AG04450 (cell line): ENCODE measurements around the gene RPL13A. TPM values are rescaled to one million over a fixed set of nuclear protein-coding genes. Genes with fewer than 3 reads are reported as not detected.
A peak's percentile ranks its signal among the peaks of the same experiment; 100 is the strongest.

Experiments
- CTCF ChIA-PET: fragments of 300-600, 350-600 bp; formaldehyde crosslinking; extraction: SDS; loops from one replicate; lab custom pipeline; 2022; ENCODE audit warnings: antibody characterized with exemption, inconsistent platforms; lab: Charles Lee
- POLR2A ChIA-PET: fragments of 350-600 bp; formaldehyde crosslinking; extraction: SDS; loops from one replicate; lab custom pipeline; 2021; ENCODE audit warnings: antibody characterized with exemption, inconsistent platforms; lab: Yijun Ruan, JAX
- DNase-seq: peaks from one replicate; pipeline ENCODE4 v3.0.0-alpha.2; 2011; ENCODE audit warnings: low read depth, low spot score
- H3K27ac ChIP-seq: one replicate; pipeline ENCODE4 v1.5.1; 2012; ENCODE audit warnings: low read depth, low read length, control low read depth
- H3K27me3 ChIP-seq: one replicate; pipeline ENCODE4 v1.6.0; 2012; ENCODE audit warnings: low read length; ENCODE audit not compliant: control insufficient read depth, insufficient read depth
- H3K4me3 ChIP-seq: 2 replicates; pipeline ENCODE4 v1.5.1; 2011; ENCODE audit warnings: mild to moderate bottlenecking, low read depth, low read length, control low read depth
- H3K9me3 ChIP-seq: 2 replicates; pipeline ENCODE4 v1.5.1; 2012; ENCODE audit warnings: low read length; ENCODE audit not compliant: control insufficient read depth, insufficient read depth
- polyA plus RNA-seq: library from polyadenylated mRNA; depleted of rRNA; stranded (reverse); fragments of >200 nt; gene quantifications from 2 replicates; pipeline ENCODE4 v1.2.3, GENCODE V29; 2011
- TF ChIP-seq, protein P1 (sequence below): IDR thresholded peaks from 2 replicates; pipeline ENCODE4 v1.5.1; 2011; ENCODE audit warnings: low read depth, low read length, control low read depth, inconsistent platforms

Gene RPL13A
- polyA plus RNA-seq, 1 experiment: 3,816 TPM

DNA sequence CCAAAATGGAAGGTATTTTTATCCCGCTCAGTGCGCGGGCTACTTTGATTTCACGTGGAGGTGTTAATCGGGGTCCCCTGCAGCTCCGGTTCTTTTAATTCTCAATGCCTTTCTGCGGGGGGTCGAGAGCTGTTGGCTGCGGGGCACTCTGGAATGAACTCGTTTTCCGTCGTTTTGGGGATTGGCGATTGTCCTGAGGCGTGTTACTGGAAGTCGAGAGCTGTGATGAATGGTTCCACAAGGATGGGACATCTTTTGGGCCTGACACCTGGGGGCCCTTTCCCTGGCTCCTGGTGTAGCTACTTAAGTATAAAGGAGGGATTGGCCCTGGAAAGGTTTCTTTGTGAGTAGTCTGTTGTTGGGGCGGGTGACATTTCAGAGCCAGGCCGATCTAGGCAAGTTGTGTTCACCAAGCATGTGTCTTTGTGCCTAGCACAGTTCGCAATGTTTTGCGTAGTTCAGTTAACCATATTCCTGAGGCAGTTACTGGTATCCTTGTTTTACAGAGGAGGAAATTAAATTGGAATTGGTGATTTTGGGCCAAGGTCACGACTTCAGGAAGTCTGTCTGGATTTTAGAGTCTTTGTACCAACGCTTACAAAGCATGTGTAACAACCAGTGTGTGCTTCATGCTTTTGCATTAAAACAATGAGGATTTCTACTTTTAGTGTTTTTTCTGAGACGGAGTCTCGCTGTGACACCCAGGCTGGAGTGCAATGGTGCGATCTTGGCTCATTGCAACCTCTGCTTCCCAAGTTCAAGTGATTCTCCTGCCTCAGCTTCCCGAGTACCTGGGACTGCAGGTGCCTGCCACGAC lies 846 bp downstream of the RPL13A start:
- CTCF ChIA-PET: no interaction called here
- Histone ChIP-seq H3K27me3 (no peaks in the 10 kb centered on the region), H3K27ac (peak overlapping the region; percentile 82), H3K9me3 (no peaks in the 10 kb centered on the region), H3K4me3 (peak overlapping the region; percentile 96)
- TF ChIP-seq, protein P1, sequence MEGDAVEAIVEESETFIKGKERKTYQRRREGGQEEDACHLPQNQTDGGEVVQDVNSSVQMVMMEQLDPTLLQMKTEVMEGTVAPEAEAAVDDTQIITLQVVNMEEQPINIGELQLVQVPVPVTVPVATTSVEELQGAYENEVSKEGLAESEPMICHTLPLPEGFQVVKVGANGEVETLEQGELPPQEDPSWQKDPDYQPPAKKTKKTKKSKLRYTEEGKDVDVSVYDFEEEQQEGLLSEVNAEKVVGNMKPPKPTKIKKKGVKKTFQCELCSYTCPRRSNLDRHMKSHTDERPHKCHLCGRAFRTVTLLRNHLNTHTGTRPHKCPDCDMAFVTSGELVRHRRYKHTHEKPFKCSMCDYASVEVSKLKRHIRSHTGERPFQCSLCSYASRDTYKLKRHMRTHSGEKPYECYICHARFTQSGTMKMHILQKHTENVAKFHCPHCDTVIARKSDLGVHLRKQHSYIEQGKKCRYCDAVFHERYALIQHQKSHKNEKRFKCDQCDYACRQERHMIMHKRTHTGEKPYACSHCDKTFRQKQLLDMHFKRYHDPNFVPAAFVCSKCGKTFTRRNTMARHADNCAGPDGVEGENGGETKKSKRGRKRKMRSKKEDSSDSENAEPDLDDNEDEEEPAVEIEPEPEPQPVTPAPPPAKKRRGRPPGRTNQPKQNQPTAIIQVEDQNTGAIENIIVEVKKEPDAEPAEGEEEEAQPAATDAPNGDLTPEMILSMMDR: no peak
- POLR2A ChIA-PET: interaction anchor here (0.7 to 2.5 kb wide), 7 partner anchors 8 to 153 kb away, joined by 3 to 17 read pairs (median 5); partner anchors contain the start of genes ALDH16A1, RCN3 and RPS11
- no peak for DNase-seq

DNA sequence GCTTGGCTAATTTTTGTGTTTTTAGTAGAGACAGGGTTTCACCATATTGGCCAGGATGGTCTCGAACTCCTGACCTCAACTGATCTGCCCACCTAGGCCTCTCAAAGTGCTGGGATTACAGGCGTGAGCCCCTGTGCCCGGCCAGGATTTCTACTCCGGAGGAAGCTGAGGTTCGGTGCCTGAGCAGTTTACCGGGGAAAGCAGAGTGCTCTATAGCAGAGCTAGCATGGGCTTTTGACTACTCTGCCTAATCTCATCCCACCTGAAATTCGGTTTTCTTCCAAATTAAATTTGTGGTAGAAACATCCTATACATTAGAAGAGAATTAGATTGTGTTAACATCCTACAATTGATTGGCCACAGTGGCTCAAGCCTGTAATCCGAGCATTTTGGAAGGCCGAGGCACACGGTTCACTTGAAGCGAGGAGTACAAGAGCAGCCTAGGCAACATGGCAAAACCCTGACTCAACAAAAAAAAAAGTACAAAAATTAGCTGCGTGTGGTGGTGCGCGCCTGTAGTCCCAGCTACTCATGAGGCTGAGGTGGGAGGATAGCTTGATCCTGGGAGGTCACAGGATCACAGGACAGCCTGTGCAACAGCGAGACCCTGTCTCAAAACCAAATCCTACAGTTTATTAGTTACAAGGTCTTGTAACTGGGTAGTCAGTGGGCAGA lies 1.6 kb downstream of the RPL13A start:
- CTCF ChIA-PET: no interaction called here
- no peaks in the 10 kb centered on the region for H3K9me3 ChIP-seq
- TF ChIP-seq, protein P1: no peak
- peak overlapping the region; percentile 96 for H3K4me3 ChIP-seq
- H3K27ac ChIP-seq: peak overlapping the region; percentile 58
- DNase-seq: no peak
- POLR2A ChIA-PET: interaction anchor here (0.7 to 2.5 kb wide), 5 partner anchors 10 to 152 kb away, joined by 3 to 17 read pairs (median 5); partner anchors contain the start of genes ALDH16A1 and RCN3
- no peaks in the 10 kb centered on the region for H3K27me3 ChIP-seq

DNA sequence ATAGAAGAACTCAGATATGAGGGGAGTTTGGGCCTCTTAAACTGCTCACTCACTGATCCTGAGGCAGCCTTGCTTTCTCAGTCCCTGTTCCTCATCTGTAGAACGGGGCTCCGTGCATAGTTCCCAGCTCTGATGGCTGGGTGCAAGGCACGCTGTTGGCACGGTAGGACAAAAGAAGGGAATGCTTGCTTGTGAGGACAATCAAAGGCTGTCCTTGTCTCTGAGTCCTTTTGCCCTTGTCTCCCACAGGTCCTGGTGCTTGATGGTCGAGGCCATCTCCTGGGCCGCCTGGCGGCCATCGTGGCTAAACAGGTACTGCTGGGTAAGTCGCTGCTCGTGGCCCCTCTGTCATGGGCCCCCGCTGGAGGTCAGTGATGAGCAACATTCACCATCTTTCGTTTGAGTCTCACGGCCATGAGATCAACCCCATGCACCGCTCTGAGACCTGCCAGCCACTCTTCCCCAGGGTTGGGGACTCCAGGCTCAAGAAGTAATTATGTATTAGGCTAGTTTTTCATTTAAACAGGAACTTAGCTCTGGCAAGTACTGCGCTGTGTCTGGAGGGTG lies 2.3 kb downstream of the RPL13A start:
- Histone ChIP-seq H3K27ac (peak overlapping the region; percentile 58), H3K9me3 (no peaks in the 10 kb centered on the region; the same call in 1 of the 2 replicates), H3K4me3 (peak overlapping the region; percentile 96), H3K27me3 (no peaks in the 10 kb centered on the region)
- POLR2A ChIA-PET: interaction anchor here (1.4 to 2.5 kb wide), 4 partner anchors 9 to 151 kb away, joined by 4 to 17 read pairs (median 8); partner anchors contain the start of gene ALDH16A1
- TF ChIP-seq, protein P1: no peak
- CTCF ChIA-PET: no interaction called here
- DNase-seq: no peak

DNA sequence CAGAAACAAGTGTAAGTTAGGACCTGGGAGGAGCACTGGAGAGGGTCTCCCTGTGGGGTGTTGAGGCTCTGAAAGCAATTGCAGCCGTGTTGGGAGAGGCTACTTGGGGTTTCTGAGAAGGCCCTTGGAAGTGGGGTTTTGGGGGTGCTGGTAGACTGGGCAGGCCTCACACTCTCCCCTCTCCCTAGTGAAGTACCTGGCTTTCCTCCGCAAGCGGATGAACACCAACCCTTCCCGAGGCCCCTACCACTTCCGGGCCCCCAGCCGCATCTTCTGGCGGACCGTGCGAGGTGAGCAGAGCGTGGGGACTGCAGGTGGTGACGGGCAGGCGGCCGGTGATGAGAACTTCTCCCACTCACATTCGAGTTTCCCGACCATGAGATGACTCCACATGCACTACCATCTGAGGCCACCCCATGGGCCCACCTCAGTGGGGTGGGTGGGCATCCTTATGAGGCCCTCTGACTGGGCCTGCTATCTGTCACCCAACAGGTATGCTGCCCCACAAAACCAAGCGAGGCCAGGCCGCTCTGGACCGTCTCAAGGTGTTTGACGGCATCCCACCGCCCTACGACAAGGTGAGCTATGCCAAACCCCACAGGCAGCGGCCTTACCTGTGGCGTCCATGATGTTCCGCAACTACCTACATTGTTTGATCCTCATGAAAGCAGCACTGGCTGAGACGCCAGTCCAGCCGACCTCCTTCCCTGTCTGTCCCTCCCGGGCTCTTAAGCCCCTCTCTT lies 3.0 kb downstream of the RPL13A start:
- TF ChIP-seq, protein P1: no peak
- CTCF ChIA-PET: no interaction called here
- POLR2A ChIA-PET: interaction anchor here (0.6 kb wide), 1 partner anchor 174 kb away, joined by 4 read pairs; no protein-coding TSS in a partner anchor
- DNase-seq: no peak
- Histone ChIP-seq H3K4me3 (peak overlapping the region; percentile 96), H3K9me3 (no peaks in the 10 kb centered on the region; the same call in 1 of the 2 replicates), H3K27me3 (no peaks in the 10 kb centered on the region), H3K27ac (peak overlapping the region; percentile 58)
